ENCODE results near the gene EPHA5.
A peak's percentile ranks its signal among the peaks of the same experiment; 100 is the strongest.

EPHA5 gene

DNA sequence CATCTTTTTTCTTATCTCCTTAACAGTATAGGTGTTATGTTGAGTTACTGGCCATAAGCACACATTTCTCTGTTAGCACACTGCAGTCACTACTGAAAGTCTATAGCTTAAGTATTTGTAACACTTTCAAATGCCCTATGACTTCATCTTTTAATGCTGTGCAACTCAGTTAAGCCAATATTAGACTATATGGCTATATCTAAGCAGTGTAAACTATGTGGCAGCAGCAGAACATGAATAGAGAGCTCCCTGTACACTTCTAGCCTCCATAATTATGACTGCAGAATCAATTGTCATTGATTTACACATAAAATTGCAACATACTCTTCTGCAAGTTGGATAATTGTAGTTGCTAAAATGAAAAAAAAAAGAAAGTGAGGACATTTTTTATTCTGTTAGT is 250.3 kb downstream of the EPHA5 start:
- no peak overlapping the region for H2AFZ ChIP-seq (ENCODE audit: low read depth, low read length)
- no peaks in the 10 kb centered on the region for H3K27me3 ChIP-seq (ENCODE audit: control insufficient read depth in 1 of 2, insufficient read depth in 1 of 2, low read length in 2 of 2)
- H3K18ac ChIP-seq (ENCODE audit: low read depth in 1 of 2, low read length in 2 of 2) = no peak overlapping the region
- H3K9me3 ChIP-seq (ENCODE audit: control insufficient read depth, low read length) = no peaks in the 10 kb centered on the region
- H3K4me2 ChIP-seq (ENCODE audit: low read length, poor library complexity, severe bottlenecking) = no peak overlapping the region
- H3K4me1 ChIP-seq (ENCODE audit: control insufficient read depth, insufficient read depth, low read depth, low read length) = peaks cover 3% of the 10 kb centered on the region
- H3K79me1 ChIP-seq (replicated peaks; ENCODE audit: low read length, poor library complexity, severe bottlenecking) = no peaks in the 10 kb centered on the region
- no peak overlapping the region for H3K4me3 ChIP-seq (ENCODE audit: insufficient read depth in 1 of 2, low read depth in 1 of 2, low read length in 2 of 2)
- H4K8ac ChIP-seq (ENCODE audit: low read length) = no peak overlapping the region
- no peak overlapping the region for H3K4ac ChIP-seq (ENCODE audit: low read depth in 1 of 2, low read length in 2 of 2)
- DNase-seq = no peak
- H3K23ac ChIP-seq (ENCODE audit: low read length in 2 of 2) = no peak overlapping the region
- H4K91ac ChIP-seq (ENCODE audit: low read length) = no peak overlapping the region
- H2BK120ac ChIP-seq (ENCODE audit: low read depth, low read length) = no peak overlapping the region
- no peak overlapping the region for H2BK5ac ChIP-seq (ENCODE audit: low read depth, low read length, poor library complexity, severe bottlenecking)
- no peak overlapping the region for H3K9ac ChIP-seq (ENCODE audit: low read length)
- H2BK12ac ChIP-seq (ENCODE audit: low read length in 2 of 2) = no peak overlapping the region
- no peaks in the 10 kb centered on the region for H3K36me3 ChIP-seq (ENCODE audit: control insufficient read depth in 1 of 2, insufficient read depth in 2 of 2, low read depth in 1 of 2, low read length in 2 of 2)
- no peak overlapping the region for H2BK15ac ChIP-seq (ENCODE audit: low read depth, poor library complexity, severe bottlenecking)
- H2AK5ac ChIP-seq (ENCODE audit: low read length, severe bottlenecking) = no peak overlapping the region
- H3K14ac ChIP-seq (ENCODE audit: low read length in 2 of 2) = no peak overlapping the region
- H3K27ac ChIP-seq (ENCODE audit: low read length, poor library complexity, severe bottlenecking) = no peak overlapping the region

GRCh38 chr4:65416891-65417290 is 253.4 kb downstream of the EPHA5 start:
- H3K4ac ChIP-seq (ENCODE audit: low read depth in 1 of 2, low read length in 2 of 2) = no peak overlapping the region
- no peaks in the 10 kb centered on the region for H3K27me3 ChIP-seq (ENCODE audit: control insufficient read depth in 1 of 2, insufficient read depth in 1 of 2, low read length in 2 of 2)
- no peak for DNase-seq
- no peak overlapping the region for H3K4me3 ChIP-seq (ENCODE audit: insufficient read depth in 1 of 2, low read depth in 1 of 2, low read length in 2 of 2)
- H2BK120ac ChIP-seq (ENCODE audit: low read depth, low read length) = no peak overlapping the region
- no peaks in the 10 kb centered on the region for H3K36me3 ChIP-seq (ENCODE audit: control insufficient read depth in 1 of 2, insufficient read depth in 2 of 2, low read depth in 1 of 2, low read length in 2 of 2)
- no peak overlapping the region for H2BK12ac ChIP-seq (ENCODE audit: low read length in 2 of 2)
- no peak overlapping the region for H2AFZ ChIP-seq (ENCODE audit: low read depth, low read length)
- H3K9ac ChIP-seq (ENCODE audit: low read length) = no peak overlapping the region
- no peak overlapping the region for H3K23ac ChIP-seq (ENCODE audit: low read length in 2 of 2)
- no peak overlapping the region for H2BK15ac ChIP-seq (ENCODE audit: low read depth, poor library complexity, severe bottlenecking)
- H4K91ac ChIP-seq (ENCODE audit: low read length) = no peak overlapping the region
- H3K4me2 ChIP-seq (ENCODE audit: low read length, poor library complexity, severe bottlenecking) = no peak overlapping the region
- H3K4me1 ChIP-seq (ENCODE audit: control insufficient read depth, insufficient read depth, low read depth, low read length) = peaks cover 3% of the 10 kb centered on the region
- H4K8ac ChIP-seq (ENCODE audit: low read length) = peak overlapping the region; percentile 54
- no peak overlapping the region for H3K27ac ChIP-seq (ENCODE audit: low read length, poor library complexity, severe bottlenecking)
- no peak overlapping the region for H2AK5ac ChIP-seq (ENCODE audit: low read length, severe bottlenecking)
- H3K18ac ChIP-seq (ENCODE audit: low read depth in 1 of 2, low read length in 2 of 2) = no peak overlapping the region
- no peaks in the 10 kb centered on the region for H3K79me1 ChIP-seq (replicated peaks; ENCODE audit: low read length, poor library complexity, severe bottlenecking)
- H3K14ac ChIP-seq (ENCODE audit: low read length in 2 of 2) = no peak overlapping the region
- 72% methylated on average over 3 of the region's 3 CpGs for WGBS
- no peak overlapping the region for H2BK5ac ChIP-seq (ENCODE audit: low read depth, low read length, poor library complexity, severe bottlenecking)
- no peaks in the 10 kb centered on the region for H3K9me3 ChIP-seq (ENCODE audit: control insufficient read depth, low read length)

DNA sequence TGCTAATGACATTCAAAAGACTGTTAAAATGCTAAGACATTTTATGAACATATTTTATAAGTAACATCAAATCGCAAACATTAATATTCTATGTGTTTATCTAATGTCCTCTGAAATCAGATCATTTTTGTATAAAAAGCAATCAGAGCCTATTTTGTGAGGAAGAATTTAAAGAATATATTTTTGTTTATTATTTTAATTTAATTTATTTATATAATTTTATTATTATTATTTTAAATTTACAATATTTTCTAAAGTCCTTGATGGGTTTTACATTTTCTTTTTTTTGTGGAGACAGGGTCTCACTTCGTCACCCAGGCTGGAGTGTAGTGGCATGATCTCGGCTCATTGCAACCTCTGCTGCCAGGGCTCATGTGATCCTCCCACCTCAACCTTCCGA is 262.8 kb downstream of the EPHA5 start:
- H3K9me3 ChIP-seq (ENCODE audit: control insufficient read depth, low read length) = no peaks in the 10 kb centered on the region
- no peaks in the 10 kb centered on the region for H3K27me3 ChIP-seq (ENCODE audit: control insufficient read depth in 1 of 2, insufficient read depth in 1 of 2, low read length in 2 of 2)
- no peak overlapping the region for H3K27ac ChIP-seq (ENCODE audit: low read length, poor library complexity, severe bottlenecking)
- no peak overlapping the region for H3K4ac ChIP-seq (ENCODE audit: low read depth in 1 of 2, low read length in 2 of 2)
- no peak overlapping the region for H3K23ac ChIP-seq (ENCODE audit: low read length in 2 of 2)
- H2BK5ac ChIP-seq (ENCODE audit: low read depth, low read length, poor library complexity, severe bottlenecking) = no peak overlapping the region
- H3K36me3 ChIP-seq (ENCODE audit: control insufficient read depth in 1 of 2, insufficient read depth in 2 of 2, low read depth in 1 of 2, low read length in 2 of 2) = no peaks in the 10 kb centered on the region
- H2AK5ac ChIP-seq (ENCODE audit: low read length, severe bottlenecking) = no peak overlapping the region
- H2AFZ ChIP-seq (ENCODE audit: low read depth, low read length) = no peak overlapping the region
- no peak overlapping the region for H4K91ac ChIP-seq (ENCODE audit: low read length)
- no peak overlapping the region for H3K4me2 ChIP-seq (ENCODE audit: low read length, poor library complexity, severe bottlenecking)
- H2BK12ac ChIP-seq (ENCODE audit: low read length in 2 of 2) = no peak overlapping the region
- H3K9ac ChIP-seq (ENCODE audit: low read length) = no peak overlapping the region
- no peaks in the 10 kb centered on the region for H3K79me1 ChIP-seq (replicated peaks; ENCODE audit: low read length, poor library complexity, severe bottlenecking)
- no peak overlapping the region for H3K4me3 ChIP-seq (ENCODE audit: insufficient read depth in 1 of 2, low read depth in 1 of 2, low read length in 2 of 2)
- H3K14ac ChIP-seq (ENCODE audit: low read length in 2 of 2) = no peak overlapping the region
- no peak overlapping the region for H2BK15ac ChIP-seq (ENCODE audit: low read depth, poor library complexity, severe bottlenecking)
- no peak overlapping the region for H4K8ac ChIP-seq (ENCODE audit: low read length)
- no peak overlapping the region for H3K18ac ChIP-seq (ENCODE audit: low read depth in 1 of 2, low read length in 2 of 2)
- 100% methylated on average over 2 of the region's 4 CpGs for WGBS
- H3K4me1 ChIP-seq (ENCODE audit: control insufficient read depth, insufficient read depth, low read depth, low read length) = no peaks in the 10 kb centered on the region
- no peak for DNase-seq
- H2BK120ac ChIP-seq (ENCODE audit: low read depth, low read length) = no peak overlapping the region

GRCh38 chr4:65401083-65401482 is 269.2 kb downstream of the EPHA5 start:
- H2BK120ac ChIP-seq (ENCODE audit: low read depth, low read length) = no peak overlapping the region

More at GRCh38 chr4:65401083-65401482, 269.2 kb downstream of the EPHA5 start:
- Histone ChIP-seq H3K79me1 (replicated peaks; ENCODE audit: low read length, poor library complexity, severe bottlenecking) (no peaks in the 10 kb centered on the region), H3K4me2 (ENCODE audit: low read length, poor library complexity, severe bottlenecking) (no peak overlapping the region), H3K4ac (ENCODE audit: low read depth in 1 of 2, low read length in 2 of 2) (no peak overlapping the region), H4K91ac (ENCODE audit: low read length) (no peak overlapping the region), H3K14ac (ENCODE audit: low read length in 2 of 2) (no peak overlapping the region), H2AK5ac (ENCODE audit: low read length, severe bottlenecking) (no peak overlapping the region), H3K9ac (ENCODE audit: low read length) (no peak overlapping the region), H3K4me3 (ENCODE audit: insufficient read depth in 1 of 2, low read depth in 1 of 2, low read length in 2 of 2) (no peak overlapping the region), H3K9me3 (ENCODE audit: control insufficient read depth, low read length) (no peaks in the 10 kb centered on the region), H2AFZ (ENCODE audit: low read depth, low read length) (no peak overlapping the region), H2BK12ac (ENCODE audit: low read length in 2 of 2) (no peak overlapping the region), H2BK5ac (ENCODE audit: low read depth, low read length, poor library complexity, severe bottlenecking) (no peak overlapping the region), H4K8ac (ENCODE audit: low read length) (no peak overlapping the region), H3K4me1 (ENCODE audit: control insufficient read depth, insufficient read depth, low read depth, low read length) (no peaks in the 10 kb centered on the region), H3K18ac (ENCODE audit: low read depth in 1 of 2, low read length in 2 of 2) (no peak overlapping the region), H3K36me3 (ENCODE audit: control insufficient read depth in 1 of 2, insufficient read depth in 2 of 2, low read depth in 1 of 2, low read length in 2 of 2) (no peaks in the 10 kb centered on the region), H3K27ac (ENCODE audit: low read length, poor library complexity, severe bottlenecking) (no peak overlapping the region), H3K23ac (ENCODE audit: low read length in 2 of 2) (no peak overlapping the region), H3K27me3 (ENCODE audit: control insufficient read depth in 1 of 2, insufficient read depth in 1 of 2, low read length in 2 of 2) (no peaks in the 10 kb centered on the region), H2BK15ac (ENCODE audit: low read depth, poor library complexity, severe bottlenecking) (no peak overlapping the region)
- DNase-seq = no peak

All from mesenchymal stem cell (in vitro differentiated cells and primary cell).